Measurements from ENCODE around the gene ZCCHC14. TPM values are rescaled to one million over a fixed set of nuclear protein-coding genes. Genes with fewer than 3 reads are reported as not detected.

ZCCHC14 gene
- total RNA-seq, 4 donors from 2014 or later: 12.9 to 24.7 (median 18.6) TPM

DNA sequence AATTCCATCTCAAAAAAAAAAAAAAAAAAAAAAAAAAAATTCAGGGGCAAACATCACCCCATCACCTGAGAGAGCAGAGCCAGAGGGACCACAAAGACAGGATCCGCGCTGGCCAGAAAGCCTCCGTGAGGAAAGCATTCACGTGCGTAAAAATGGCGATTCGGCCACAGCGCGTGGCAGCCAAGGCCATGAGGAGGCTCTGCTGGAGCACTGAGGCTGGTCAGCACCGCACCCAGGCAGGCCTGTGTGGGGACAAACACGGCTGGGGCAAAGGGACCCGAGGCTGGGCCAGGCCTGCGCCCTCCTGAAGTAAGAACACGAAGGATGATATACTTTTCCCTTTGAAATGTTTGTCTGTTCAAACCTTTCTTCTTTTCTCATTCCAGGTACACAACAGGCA, 55.5 kb downstream of the ZCCHC14 start:
- intact Hi-C loops (cut with DNase I): no loop called here
- Histone ChIP-seq H3K4me1 (peaks cover 21 to 37% (median 27%) of the 10 kb centered on the region in 4 donors), H3K27me3 (no peaks in the 10 kb centered on the region), H3K27ac (replicated peaks in 1 of 4) (no peak overlapping the region), H3K36me3 (peaks cover 0 to 6% (median 5%) of the 10 kb centered on the region in 4 donors), H3K9me3 (no peaks in the 10 kb centered on the region), H3K4me3 (no peak overlapping the region)
- DNase-seq (ENCODE audit: extremely low spot score): no peak
- 92% methylated on average over 14 of the region's 14 CpGs for WGBS
- TF ChIP-seq EP300 (IDR thresholded peaks at IDR 0.05) (no peak), POLR2A (IDR thresholded peaks at IDR 0.05; ENCODE audit: low read depth) (no peak), POLR2AphosphoS5 (IDR thresholded peaks at IDR 0.05) (no peak)
- TF ChIP-seq, protein P1, sequence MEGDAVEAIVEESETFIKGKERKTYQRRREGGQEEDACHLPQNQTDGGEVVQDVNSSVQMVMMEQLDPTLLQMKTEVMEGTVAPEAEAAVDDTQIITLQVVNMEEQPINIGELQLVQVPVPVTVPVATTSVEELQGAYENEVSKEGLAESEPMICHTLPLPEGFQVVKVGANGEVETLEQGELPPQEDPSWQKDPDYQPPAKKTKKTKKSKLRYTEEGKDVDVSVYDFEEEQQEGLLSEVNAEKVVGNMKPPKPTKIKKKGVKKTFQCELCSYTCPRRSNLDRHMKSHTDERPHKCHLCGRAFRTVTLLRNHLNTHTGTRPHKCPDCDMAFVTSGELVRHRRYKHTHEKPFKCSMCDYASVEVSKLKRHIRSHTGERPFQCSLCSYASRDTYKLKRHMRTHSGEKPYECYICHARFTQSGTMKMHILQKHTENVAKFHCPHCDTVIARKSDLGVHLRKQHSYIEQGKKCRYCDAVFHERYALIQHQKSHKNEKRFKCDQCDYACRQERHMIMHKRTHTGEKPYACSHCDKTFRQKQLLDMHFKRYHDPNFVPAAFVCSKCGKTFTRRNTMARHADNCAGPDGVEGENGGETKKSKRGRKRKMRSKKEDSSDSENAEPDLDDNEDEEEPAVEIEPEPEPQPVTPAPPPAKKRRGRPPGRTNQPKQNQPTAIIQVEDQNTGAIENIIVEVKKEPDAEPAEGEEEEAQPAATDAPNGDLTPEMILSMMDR (IDR thresholded peaks at IDR 0.05): no peak

DNA sequence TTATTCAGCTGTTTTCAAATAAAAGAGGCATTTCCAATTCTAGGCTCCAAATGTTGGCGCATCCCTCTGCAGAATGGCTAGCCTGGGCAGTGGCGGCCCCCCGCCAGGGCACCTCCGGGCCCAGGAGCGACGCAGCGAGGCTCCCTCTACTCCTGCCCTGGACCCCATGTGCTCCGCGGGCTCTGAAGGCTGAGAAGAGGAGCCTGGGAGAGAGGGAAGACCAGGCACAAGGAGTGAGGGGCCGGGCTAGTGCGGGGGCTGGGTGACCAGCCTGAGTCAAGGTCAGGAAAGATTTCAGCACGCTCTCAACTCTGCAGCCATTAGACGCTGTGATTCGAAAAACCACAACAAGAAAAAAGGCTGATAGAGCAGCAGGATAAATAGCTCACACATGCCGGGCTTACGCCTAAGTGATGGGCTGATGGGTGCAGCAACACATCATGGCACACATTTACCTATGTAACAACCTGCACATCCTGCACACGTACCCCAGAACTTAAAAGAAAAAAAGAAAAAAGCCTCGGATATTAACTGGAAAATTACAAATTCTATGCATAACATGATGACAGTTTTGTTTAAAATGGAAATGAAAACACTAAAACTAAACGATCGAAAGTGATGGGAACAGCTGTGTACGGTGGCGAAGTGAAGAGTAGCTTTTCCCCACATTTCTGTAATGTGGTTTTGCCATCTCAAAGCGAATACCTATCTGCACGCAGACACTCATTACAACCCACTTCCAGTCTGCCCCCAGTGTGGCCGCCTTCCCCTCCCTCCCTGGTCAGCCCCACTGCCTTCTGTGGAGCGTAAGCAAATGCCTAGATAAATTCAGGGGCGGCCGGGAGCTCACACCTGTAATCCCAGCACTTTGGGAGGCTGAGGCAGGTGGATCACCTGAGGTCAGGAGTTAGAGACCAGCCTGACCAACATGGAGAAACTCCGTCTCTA, 56.3 kb downstream of the ZCCHC14 start:
- Histone ChIP-seq H3K4me1 (peaks cover 23 to 43% (median 34%) of the 10 kb centered on the region in 4 donors), H3K9me3 (no peaks in the 10 kb centered on the region), H3K27ac (replicated peaks in 1 of 4) (peak overlapping the region; percentile 54 to 74 (median 60)), H3K27me3 (no peaks in the 10 kb centered on the region), H3K36me3 (peaks cover 0 to 14% (median 13%) of the 10 kb centered on the region in 4 donors), H3K4me3 (peak overlapping the region in 3 of 4 donors; percentile 19 to 27 (median 19))
- intact Hi-C loops (cut with DNase I): no loop called here
- DNase-seq (ENCODE audit: extremely low spot score): no peak
- TF ChIP-seq POLR2A (IDR thresholded peaks at IDR 0.05; ENCODE audit: low read depth) (no peak), EP300 (IDR thresholded peaks at IDR 0.05) (no peak), POLR2AphosphoS5 (IDR thresholded peaks at IDR 0.05) (no peak)
- 66% methylated on average over 29 of the region's 29 CpGs for WGBS

DNA sequence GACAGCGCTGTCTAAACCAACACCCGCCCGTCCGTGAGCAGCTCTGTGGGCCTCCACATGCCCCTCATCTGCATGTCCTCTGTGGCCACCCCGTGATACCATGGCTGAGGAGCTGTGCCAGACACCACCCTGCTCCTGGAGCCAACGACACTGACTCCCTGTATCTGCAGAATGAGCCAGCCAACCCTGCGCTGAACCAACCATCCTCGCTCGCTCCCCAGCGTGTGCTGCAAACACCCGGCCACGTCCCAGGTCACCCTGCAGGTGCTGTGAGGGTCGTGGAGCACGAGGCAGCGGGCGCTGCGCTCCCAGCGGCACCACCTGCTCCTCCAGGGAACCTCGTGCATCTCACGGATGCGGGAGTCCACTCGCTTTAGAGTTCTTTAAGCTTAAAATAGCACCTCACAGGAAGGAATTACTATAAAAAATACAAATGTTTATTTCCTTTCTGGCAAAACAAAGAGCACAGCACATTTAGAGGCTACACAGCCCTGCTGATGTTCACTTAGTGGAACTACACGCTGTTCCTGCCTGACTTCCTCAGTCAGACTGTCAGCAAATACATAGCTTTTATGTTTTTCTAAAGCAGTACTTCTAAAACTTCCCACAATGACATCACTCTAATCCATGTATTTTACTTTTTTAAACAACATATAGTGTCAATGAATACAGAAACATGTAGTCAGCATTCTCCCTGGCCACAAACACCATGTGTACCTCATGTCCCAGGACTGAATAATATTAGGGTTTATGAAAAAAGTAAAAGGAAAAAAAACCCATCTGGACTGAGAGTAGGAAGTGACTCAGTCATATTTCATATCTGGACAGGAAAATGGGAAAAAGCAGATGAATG, 57.2 kb downstream of the ZCCHC14 start:
- no peak for DNase-seq (ENCODE audit: extremely low spot score)
- Histone ChIP-seq H3K27ac (replicated peaks in 1 of 4) (peak overlapping the region; percentile 54 to 74 (median 60)), H3K4me3 (peak overlapping the region in 3 of 4 donors; percentile 19 to 27 (median 19)), H3K9me3 (no peaks in the 10 kb centered on the region), H3K4me1 (peaks cover 23 to 43% (median 35%) of the 10 kb centered on the region in 4 donors), H3K27me3 (no peaks in the 10 kb centered on the region), H3K36me3 (peaks cover 0 to 22% (median 14%) of the 10 kb centered on the region in 4 donors)
- 68% methylated on average over 13 of the region's 23 CpGs for WGBS
- intact Hi-C loops (cut with DNase I): no loop called here
- TF ChIP-seq, protein P1 (IDR thresholded peaks at IDR 0.05): no peak
- peak; percentile 17 to 47 for TF ChIP-seq POLR2AphosphoS5 (IDR thresholded peaks at IDR 0.05)

DNA sequence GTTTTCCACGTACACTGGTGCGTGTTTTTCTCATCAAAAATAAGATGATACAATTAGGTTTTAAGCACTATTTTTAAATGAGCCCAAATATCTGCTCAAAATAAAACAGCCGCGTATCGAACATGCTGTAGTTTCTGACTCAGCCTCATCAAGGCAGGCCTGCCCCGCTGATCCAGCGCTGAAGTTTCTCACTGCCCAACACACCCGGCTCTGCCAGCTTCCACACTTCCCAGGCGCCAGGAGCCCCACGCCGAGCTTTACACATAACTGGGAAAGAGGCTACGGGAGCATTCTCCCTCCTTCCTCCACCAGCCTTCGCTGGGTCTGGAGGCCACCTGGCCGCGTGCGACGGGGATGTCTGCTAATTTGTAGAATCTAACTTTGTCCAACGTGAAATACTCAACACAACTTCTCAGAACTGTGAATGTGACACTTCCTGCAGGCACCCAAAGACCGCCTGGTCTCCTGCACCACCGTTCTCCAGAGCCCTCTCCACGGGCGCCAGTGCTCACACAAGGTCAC, 58.6 kb downstream of the ZCCHC14 start:
- Histone ChIP-seq H3K27me3 (no peaks in the 10 kb centered on the region), H3K36me3 (peaks cover 0 to 34% (median 20%) of the 10 kb centered on the region in 4 donors), H3K4me3 (no peak overlapping the region), H3K27ac (replicated peaks in 1 of 4) (no peak overlapping the region), H3K4me1 (peaks cover 23 to 43% (median 35%) of the 10 kb centered on the region in 4 donors), H3K9me3 (no peaks in the 10 kb centered on the region)
- DNase-seq (ENCODE audit: extremely low spot score): no peak
- 96% methylated on average over 22 of the region's 22 CpGs for WGBS
- TF ChIP-seq, protein P1 (IDR thresholded peaks at IDR 0.05): no peak
- intact Hi-C loops (cut with DNase I): no loop called here

Data from esophagus muscularis mucosa (tissue), 4 donors.